GM18858 (cell line): Measurements from ENCODE around the gene TNIP1.

Source experiments
- ATAC-seq: cut with Tn5 transposase; IDR thresholded peaks from one replicate; pipeline ENCODE4 v1.9.1; 2021; ENCODE audit not compliant: unreplicated experiment

TNIP1 gene

GRCh38 chr5:151047814-151048425 lies 32.9 kb downstream of the TNIP1 start:
- no peak for ATAC-seq

GRCh38 chr5:151042453-151043093 lies 38.3 kb downstream of the TNIP1 start:
- ATAC-seq: no peak

GRCh38 chr5:151041577-151042268 lies 39.1 kb downstream of the TNIP1 start:
- no peak for ATAC-seq

- no peak for ATAC-seq
These were observed 40.6 kb downstream of the TNIP1 start for GRCh38 chr5:151040211-151040747.

- no peak for ATAC-seq
These were observed 41.2 kb downstream of the TNIP1 start for GRCh38 chr5:151039665-151040064.

- ATAC-seq: no peak
These were observed 42.0 kb downstream of the TNIP1 start for GRCh38 chr5:151038801-151039238.

- ATAC-seq: no peak
These were observed 42.5 kb downstream of the TNIP1 start for GRCh38 chr5:151038412-151038745.

- no peak for ATAC-seq
These were observed 43.0 kb downstream of the TNIP1 start for GRCh38 chr5:151037561-151038411.

- ATAC-seq: no peak
These were observed 44.3 kb downstream of the TNIP1 start for GRCh38 chr5:151036556-151036955.

GRCh38 chr5:151034422-151035379 lies 46.1 kb downstream of the TNIP1 start:
- ATAC-seq: no peak

- no peak for ATAC-seq
These were observed 47.5 kb downstream of the TNIP1 start for GRCh38 chr5:151033217-151033934.

GRCh38 chr5:151031554-151031953 lies 49.3 kb downstream of the TNIP1 start:
- ATAC-seq: no peak

- ATAC-seq: no peak
These were observed 50.5 kb downstream of the TNIP1 start for GRCh38 chr5:151030379-151030778.

- ATAC-seq: no peak
These were observed 50.8 kb downstream of the TNIP1 start for GRCh38 chr5:151030056-151030336.

GRCh38 chr5:151029179-151030055 lies 51.4 kb downstream of the TNIP1 start:
- no peak for ATAC-seq

GRCh38 chr5:151028717-151029116 lies 52.1 kb downstream of the TNIP1 start:
- no peak for ATAC-seq

- no peak for ATAC-seq
These were observed 52.8 kb downstream of the TNIP1 start for GRCh38 chr5:151027961-151028479.

GRCh38 chr5:151026679-151027078 lies 54.2 kb downstream of the TNIP1 start:
- no peak for ATAC-seq
